Ectodermal cell (in vitro differentiated cells): ENCODE measurements around the gene IRX1.

Experiments
- H3K27ac ChIP-seq: 2 replicates; pipeline ENCODE4 v1.7.0; 2013; ENCODE audit warnings: mild to moderate bottlenecking, low read depth, low read length; ENCODE audit not compliant: insufficient read depth, poor library complexity, severe bottlenecking
- H3K27me3 ChIP-seq: 2 replicates; pipeline ENCODE4 v1.7.0; 2013; ENCODE audit warnings: mild to moderate bottlenecking, low read length; ENCODE audit not compliant: insufficient read depth, control insufficient read depth, poor library complexity, severe bottlenecking
- H3K36me3 ChIP-seq: one replicate; pipeline ENCODE4 v1.7.0; 2013; ENCODE audit warnings: low read length; ENCODE audit not compliant: control insufficient read depth, insufficient read depth
- H3K4me1 ChIP-seq: one replicate; pipeline ENCODE4 v1.7.0; 2013; ENCODE audit warnings: low read length; ENCODE audit not compliant: control insufficient read depth, insufficient read depth
- H3K4me3 ChIP-seq: 2 replicates; pipeline ENCODE4 v1.7.0; 2013; ENCODE audit warnings: low read depth, low read length, control low read depth; ENCODE audit not compliant: insufficient read depth
- H3K9me3 ChIP-seq: 2 replicates; pipeline ENCODE4 v1.7.0; 2013; ENCODE audit warnings: mild to moderate bottlenecking, low read length, moderate library complexity; ENCODE audit not compliant: control insufficient read depth
- WGBS, 2 experiments: methylation state at CpG; one replicate each; pipeline ENCODE4 v1.1.7; 2013; ENCODE audit warnings: missing lambda C conversion rate in 2 of 2; 5-methylcytosine and 5-hydroxymethylcytosine counted together

Gene IRX1

GRCh38 chr5:3613726-3614125, 18.1 kb downstream of the IRX1 start:
- H3K36me3 ChIP-seq: peaks cover 25% of the 10 kb centered on the region
- H3K27ac ChIP-seq: no peak overlapping the region
- no peaks in the 10 kb centered on the region for H3K9me3 ChIP-seq
- 90 to 91% methylated on average over 10 of the region's 10 CpGs for WGBS, 2 experiments
- H3K4me1 ChIP-seq: peaks cover 2% of the 10 kb centered on the region
- no peaks in the 10 kb centered on the region for H3K27me3 ChIP-seq
- no peak overlapping the region for H3K4me3 ChIP-seq

GRCh38 chr5:3615217-3615616, 19.6 kb downstream of the IRX1 start:
- Histone ChIP-seq H3K9me3 (no peaks in the 10 kb centered on the region), H3K27me3 (no peaks in the 10 kb centered on the region), H3K4me1 (peaks cover 2% of the 10 kb centered on the region), H3K4me3 (no peak overlapping the region), H3K27ac (no peak overlapping the region), H3K36me3 (peaks cover 22% of the 10 kb centered on the region)
- 95% methylated on average over 2 of the region's 2 CpGs for WGBS, 2 experiments

GRCh38 chr5:3615829-3616228, 20.2 kb downstream of the IRX1 start:
- H3K36me3 ChIP-seq: peaks cover 22% of the 10 kb centered on the region
- H3K4me3 ChIP-seq: no peak overlapping the region
- peaks cover 2% of the 10 kb centered on the region for H3K4me1 ChIP-seq
- H3K27ac ChIP-seq: no peak overlapping the region
- no peaks in the 10 kb centered on the region for H3K9me3 ChIP-seq
- WGBS, 2 experiments: 96 to 97% methylated on average over 13 of the region's 13 CpGs
- no peaks in the 10 kb centered on the region for H3K27me3 ChIP-seq

DNA sequence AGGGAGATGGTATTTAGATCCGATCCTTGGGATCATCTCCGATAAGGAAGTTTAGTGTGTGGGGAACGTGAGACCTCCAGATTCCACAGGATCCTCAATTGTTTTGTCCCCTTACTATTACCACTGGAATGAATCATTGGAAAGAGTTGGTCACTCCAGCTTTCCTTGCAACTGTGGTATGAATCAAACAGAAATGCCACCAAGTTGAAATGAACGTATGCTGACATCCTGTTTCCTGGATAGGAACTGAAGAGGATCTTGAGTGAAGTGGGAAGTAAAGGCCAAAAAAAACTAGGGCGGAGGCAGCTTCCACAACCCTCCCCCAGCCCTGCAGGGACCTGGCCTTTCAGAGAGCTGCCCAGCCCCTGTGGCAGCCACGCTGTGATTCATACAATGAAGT, 23.9 kb downstream of the IRX1 start:
- H3K36me3 ChIP-seq: peaks cover 15% of the 10 kb centered on the region
- H3K4me3 ChIP-seq: no peak overlapping the region
- H3K27ac ChIP-seq: no peak overlapping the region
- 86 to 89% methylated on average over 6 of the region's 6 CpGs for WGBS, 2 experiments
- no peaks in the 10 kb centered on the region for H3K4me1 ChIP-seq
- no peaks in the 10 kb centered on the region for H3K27me3 ChIP-seq
- H3K9me3 ChIP-seq: no peaks in the 10 kb centered on the region

DNA sequence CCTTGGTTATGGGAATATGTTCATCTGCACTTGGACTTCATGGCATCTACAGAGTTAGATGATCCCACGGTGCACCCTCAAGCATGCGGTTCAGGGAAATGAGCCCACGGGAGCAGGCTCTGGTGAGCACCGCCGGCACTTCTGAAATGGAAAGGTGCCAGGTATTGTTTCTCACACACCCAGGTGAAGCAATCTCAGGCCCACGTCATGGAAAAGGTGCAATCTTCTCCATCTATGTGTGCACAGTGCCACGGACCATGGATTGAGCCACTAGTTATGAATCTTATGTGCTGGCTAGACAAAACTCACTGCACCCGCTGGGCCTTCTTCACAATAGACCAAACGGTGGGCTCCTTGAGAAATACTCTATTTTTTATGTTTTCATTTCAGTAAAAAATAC, 27.3 kb downstream of the IRX1 start:
- Histone ChIP-seq H3K4me1 (no peaks in the 10 kb centered on the region), H3K27ac (no peak overlapping the region), H3K27me3 (no peaks in the 10 kb centered on the region), H3K9me3 (no peaks in the 10 kb centered on the region), H3K36me3 (no peaks in the 10 kb centered on the region), H3K4me3 (no peak overlapping the region)
- WGBS, 2 experiments: 88 to 92% methylated on average over 9 of the region's 9 CpGs

GRCh38 chr5:3625626-3626025, 30.0 kb downstream of the IRX1 start:
- Histone ChIP-seq H3K9me3 (no peaks in the 10 kb centered on the region), H3K27ac (no peak overlapping the region), H3K4me1 (no peaks in the 10 kb centered on the region), H3K36me3 (no peaks in the 10 kb centered on the region), H3K4me3 (no peak overlapping the region), H3K27me3 (no peaks in the 10 kb centered on the region)
- WGBS, 2 experiments: 91 to 92% methylated on average over 4 of the region's 4 CpGs

GRCh38 chr5:3634061-3634460, 38.4 kb downstream of the IRX1 start:
- no peak overlapping the region for H3K27ac ChIP-seq
- WGBS, 2 experiments: 94 to 96% methylated on average over 7 of the region's 7 CpGs
- no peak overlapping the region for H3K4me3 ChIP-seq

GRCh38 chr5:3639175-3639574, 43.5 kb downstream of the IRX1 start:
- no peak overlapping the region for H3K27ac ChIP-seq
- no peaks in the 10 kb centered on the region for H3K27me3 ChIP-seq
- peaks cover 5% of the 10 kb centered on the region for H3K36me3 ChIP-seq
- 91 to 97% methylated on average over 7 of the region's 8 CpGs for WGBS, 2 experiments
- no peaks in the 10 kb centered on the region for H3K9me3 ChIP-seq
- H3K4me1 ChIP-seq: no peaks in the 10 kb centered on the region
- no peak overlapping the region for H3K4me3 ChIP-seq

More at GRCh38 chr5:3634061-3634460, 38.4 kb downstream of the IRX1 start:
- H3K27me3 ChIP-seq: no peaks in the 10 kb centered on the region
- H3K36me3 ChIP-seq: peaks cover 5% of the 10 kb centered on the region
- H3K9me3 ChIP-seq: no peaks in the 10 kb centered on the region
- H3K4me1 ChIP-seq: no peaks in the 10 kb centered on the region

DNA sequence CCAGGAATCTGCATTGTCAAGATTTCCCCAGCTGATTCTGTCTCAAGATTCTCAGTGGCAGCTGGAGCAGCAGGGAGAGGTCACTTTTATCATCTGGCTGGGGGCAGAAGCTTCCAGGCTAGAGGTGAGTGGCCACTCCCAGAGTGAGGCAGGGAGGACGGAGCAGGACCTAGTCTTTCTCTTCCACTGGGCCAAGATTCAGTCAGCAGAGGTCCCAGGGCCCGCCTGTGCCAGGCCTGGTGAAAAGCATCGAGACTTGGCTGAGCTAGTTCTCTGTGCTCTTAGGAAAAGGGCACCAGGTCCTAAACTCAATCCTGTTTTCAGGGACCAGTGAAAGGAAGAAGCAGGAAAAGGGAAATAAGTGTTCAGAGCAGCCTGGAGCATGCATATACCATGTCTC, 46.6 kb downstream of the IRX1 start:
- WGBS, 2 experiments: 95% methylated on average over 3 of the region's 3 CpGs
- Histone ChIP-seq H3K4me1 (no peaks in the 10 kb centered on the region), H3K36me3 (no peaks in the 10 kb centered on the region), H3K9me3 (no peaks in the 10 kb centered on the region), H3K27me3 (no peaks in the 10 kb centered on the region), H3K4me3 (no peak overlapping the region), H3K27ac (no peak overlapping the region)

DNA sequence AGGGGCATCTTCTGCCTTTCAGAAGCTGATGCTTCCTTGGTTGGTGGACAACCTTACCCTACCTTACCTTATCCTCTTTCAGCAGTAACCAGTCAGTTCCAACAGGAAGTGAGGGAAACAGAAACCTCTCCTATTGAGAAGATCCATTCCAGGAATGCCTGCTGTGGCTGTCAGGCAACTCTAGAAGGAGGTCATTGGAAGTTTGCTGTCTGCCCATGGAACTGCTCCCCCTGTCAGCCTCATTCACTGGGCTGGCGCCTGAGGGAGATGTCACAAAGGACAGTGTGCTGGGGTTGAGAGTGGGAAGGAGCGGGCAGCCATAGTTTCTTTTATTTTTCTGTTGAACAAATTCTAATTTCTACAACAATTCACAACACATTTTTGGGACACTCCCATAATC, 54.7 kb downstream of the IRX1 start:
- no peaks in the 10 kb centered on the region for H3K27me3 ChIP-seq
- 81 to 87% methylated on average over 2 of the region's 2 CpGs for WGBS, 2 experiments
- H3K4me1 ChIP-seq: no peaks in the 10 kb centered on the region
- H3K36me3 ChIP-seq: no peaks in the 10 kb centered on the region
- H3K9me3 ChIP-seq: no peaks in the 10 kb centered on the region
- no peak overlapping the region for H3K4me3 ChIP-seq
- no peak overlapping the region for H3K27ac ChIP-seq

DNA sequence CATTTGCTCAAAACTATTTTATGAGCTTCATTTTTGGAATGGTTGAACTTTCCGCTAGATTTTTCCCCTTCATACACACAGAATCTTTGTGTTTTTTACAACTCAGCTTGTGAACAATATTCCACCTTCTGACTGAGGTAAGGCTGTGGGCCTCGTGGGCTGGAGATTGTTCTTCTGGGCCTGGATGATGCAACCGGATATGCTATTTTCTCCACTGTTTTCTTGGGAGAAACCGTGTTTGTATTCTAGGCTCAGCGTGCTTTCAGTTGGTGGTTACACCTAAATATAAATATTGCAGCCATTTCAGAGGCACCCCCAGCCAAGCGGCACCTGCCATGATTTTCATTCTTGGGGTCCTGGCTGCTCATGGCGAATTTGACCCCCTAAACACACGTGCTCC, 55.2 kb downstream of the IRX1 start:
- no peaks in the 10 kb centered on the region for H3K9me3 ChIP-seq
- 95 to 96% methylated on average over 8 of the region's 8 CpGs for WGBS, 2 experiments

More for the DNA sequence above, 55.2 kb downstream of the IRX1 start:
- Histone ChIP-seq H3K27me3 (no peaks in the 10 kb centered on the region), H3K4me1 (no peaks in the 10 kb centered on the region), H3K27ac (no peak overlapping the region), H3K36me3 (no peaks in the 10 kb centered on the region), H3K4me3 (no peak overlapping the region)
